HG03432 (cell line): Measurements from ENCODE around the gene TFRC.
"Not testable (repeated sequence)": the region's sequence is repeated elsewhere in the genome, so short reads cannot be mapped to it uniquely, and the experiment has no call there.

Experiments
- ATAC-seq: cut with Tn5 transposase; IDR thresholded peaks from one replicate; pipeline ENCODE4 v1.9.1; 2021; ENCODE audit warnings: mild to moderate bottlenecking, moderate library complexity; ENCODE audit not compliant: unreplicated experiment

The TFRC gene

GRCh38 chr3:196081834-196082618, at the start of gene TFRC:
TSS of gene TFRC (minus strand) at chr3:196082090. CDS start at chr3:196077099, 4,991 bp downstream.
- peak; percentile 88 for ATAC-seq

- no peak for ATAC-seq
Measured at GRCh38 chr3:196128172-196128843, 46.4 kb upstream of the TFRC start.

- ATAC-seq = peak; percentile 55
Measured at GRCh38 chr3:196127308-196128040, 45.6 kb upstream of the TFRC start.

GRCh38 chr3:196124608-196125007, 42.7 kb upstream of the TFRC start:
- no peak for ATAC-seq

- ATAC-seq = no peak
Measured at GRCh38 chr3:196122688-196123046, 40.8 kb upstream of the TFRC start.

GRCh38 chr3:196122021-196122687, 40.3 kb upstream of the TFRC start:
- ATAC-seq = no peak

- no peak for ATAC-seq
Measured at GRCh38 chr3:196121066-196121465, 39.2 kb upstream of the TFRC start.

- ATAC-seq = no peak
Measured at GRCh38 chr3:196120291-196120951, 38.5 kb upstream of the TFRC start.

GRCh38 chr3:196117809-196118208, 35.9 kb upstream of the TFRC start:
- ATAC-seq = no peak

- peak; percentile 63 for ATAC-seq
Measured at GRCh38 chr3:196115678-196116083, 33.8 kb upstream of the TFRC start.

- no peak for ATAC-seq
Measured at GRCh38 chr3:196111939-196112386, 30.1 kb upstream of the TFRC start.

GRCh38 chr3:196108075-196108743, 26.3 kb upstream of the TFRC start:
- no peak for ATAC-seq

GRCh38 chr3:196104707-196105106, 22.8 kb upstream of the TFRC start:
- not testable (repeated sequence) for ATAC-seq

GRCh38 chr3:196098365-196098980, 16.6 kb upstream of the TFRC start:
- not testable (repeated sequence) for ATAC-seq

GRCh38 chr3:196097373-196098154, 15.7 kb upstream of the TFRC start:
- ATAC-seq = no peak

- peak; percentile 91 for ATAC-seq
Measured at GRCh38 chr3:196096382-196096953, 14.6 kb upstream of the TFRC start.

- ATAC-seq = no peak
Measured at GRCh38 chr3:196093317-196094111, 11.6 kb upstream of the TFRC start.

GRCh38 chr3:196087906-196088305, 6.0 kb upstream of the TFRC start:
- no peak for ATAC-seq
